GM19324 (cell line): ENCODE results near the gene ARF1.

Experiments
- ATAC-seq: cut with Tn5 transposase; IDR thresholded peaks from one replicate; pipeline ENCODE4 v1.9.1; 2021; ENCODE audit warnings: mild to moderate bottlenecking, moderate library complexity; ENCODE audit not compliant: unreplicated experiment, low FRiP score

Gene ARF1

GRCh38 chr1:228048659-228049298 lies 33.7 kb upstream of the ARF1 start:
- ATAC-seq, result no peak

GRCh38 chr1:228050571-228051231 lies 31.8 kb upstream of the ARF1 start:
- ATAC-seq, result no peak

DNA sequence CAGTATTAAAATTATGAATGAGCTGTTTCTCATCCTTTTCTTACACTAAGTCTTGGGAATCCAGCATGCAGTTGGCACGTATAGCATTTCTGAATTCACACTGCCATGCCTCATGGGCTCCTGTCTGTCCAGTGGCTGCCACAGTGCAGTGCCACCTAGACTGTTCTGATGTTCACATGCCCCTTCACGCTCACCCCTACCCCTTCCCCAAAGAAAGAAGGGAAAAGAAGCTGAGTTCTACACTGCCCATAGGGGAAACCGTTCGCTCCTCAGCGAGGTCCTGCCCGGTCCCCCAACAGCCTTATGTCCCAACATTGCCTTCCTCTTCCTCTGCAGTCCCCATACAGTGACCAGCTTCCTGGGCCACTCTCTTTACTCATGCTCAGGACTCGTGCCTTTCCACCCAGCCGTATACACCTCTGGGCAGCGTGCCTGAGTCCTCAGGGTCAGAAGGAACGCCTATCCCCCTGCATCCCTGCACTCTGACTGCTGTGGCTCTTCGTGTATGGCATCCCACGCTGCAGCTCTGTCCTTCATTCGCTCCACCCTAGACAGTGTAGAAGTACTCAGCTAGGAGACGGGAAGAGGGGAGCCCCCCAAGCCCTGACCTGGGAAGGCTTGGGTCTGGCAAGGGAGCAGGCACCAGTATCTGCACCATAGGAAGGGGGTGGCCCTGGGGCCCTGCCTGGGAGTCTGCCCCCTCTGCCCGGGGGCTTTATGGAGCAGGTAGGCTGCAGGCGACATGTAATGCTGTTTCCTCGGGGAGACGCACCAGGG lies 24.1 kb upstream of the ARF1 start:
- ATAC-seq, result no peak

DNA sequence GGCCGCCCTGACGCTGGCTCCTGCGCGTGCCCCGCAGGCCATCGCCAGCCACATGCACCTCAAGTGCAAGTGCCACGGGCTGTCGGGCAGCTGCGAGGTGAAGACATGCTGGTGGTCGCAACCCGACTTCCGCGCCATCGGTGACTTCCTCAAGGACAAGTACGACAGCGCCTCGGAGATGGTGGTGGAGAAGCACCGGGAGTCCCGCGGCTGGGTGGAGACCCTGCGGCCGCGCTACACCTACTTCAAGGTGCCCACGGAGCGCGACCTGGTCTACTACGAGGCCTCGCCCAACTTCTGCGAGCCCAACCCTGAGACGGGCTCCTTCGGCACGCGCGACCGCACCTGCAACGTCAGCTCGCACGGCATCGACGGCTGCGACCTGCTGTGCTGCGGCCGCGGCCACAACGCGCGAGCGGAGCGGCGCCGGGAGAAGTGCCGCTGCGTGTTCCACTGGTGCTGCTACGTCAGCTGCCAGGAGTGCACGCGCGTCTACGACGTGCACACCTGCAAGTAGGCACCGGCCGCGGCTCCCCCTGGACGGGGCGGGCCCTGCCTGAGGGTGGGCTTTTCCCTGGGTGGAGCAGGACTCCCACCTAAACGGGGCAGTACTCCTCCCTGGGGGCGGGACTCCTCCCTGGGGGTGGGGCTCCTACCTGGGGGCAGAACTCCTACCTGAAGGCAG lies 23.4 kb upstream of the ARF1 start:
- ATAC-seq, result no peak

DNA sequence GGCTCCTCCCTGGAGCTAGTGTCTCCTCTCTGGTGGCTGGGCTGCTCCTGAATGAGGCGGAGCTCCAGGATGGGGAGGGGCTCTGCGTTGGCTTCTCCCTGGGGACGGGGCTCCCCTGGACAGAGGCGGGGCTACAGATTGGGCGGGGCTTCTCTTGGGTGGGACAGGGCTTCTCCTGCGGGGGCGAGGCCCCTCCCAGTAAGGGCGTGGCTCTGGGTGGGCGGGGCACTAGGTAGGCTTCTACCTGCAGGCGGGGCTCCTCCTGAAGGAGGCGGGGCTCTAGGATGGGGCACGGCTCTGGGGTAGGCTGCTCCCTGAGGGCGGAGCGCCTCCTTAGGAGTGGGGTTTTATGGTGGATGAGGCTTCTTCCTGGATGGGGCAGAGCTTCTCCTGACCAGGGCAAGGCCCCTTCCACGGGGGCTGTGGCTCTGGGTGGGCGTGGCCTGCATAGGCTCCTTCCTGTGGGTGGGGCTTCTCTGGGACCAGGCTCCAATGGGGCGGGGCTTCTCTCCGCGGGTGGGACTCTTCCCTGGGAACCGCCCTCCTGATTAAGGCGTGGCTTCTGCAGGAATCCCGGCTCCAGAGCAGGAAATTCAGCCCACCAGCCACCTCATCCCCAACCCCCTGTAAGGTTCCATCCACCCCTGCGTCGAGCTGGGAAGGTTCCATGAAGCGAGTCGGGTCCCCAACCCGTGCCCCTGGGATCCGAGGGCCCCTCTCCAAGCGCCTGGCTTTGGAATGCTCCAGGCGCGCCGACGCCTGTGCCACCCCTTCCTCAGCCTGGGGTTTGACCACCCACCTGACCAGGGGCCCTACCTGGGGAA lies 22.7 kb upstream of the ARF1 start:
- no peak for ATAC-seq

GRCh38 chr1:228060458-228061190 lies 21.9 kb upstream of the ARF1 start:
- ATAC-seq, result no peak

DNA sequence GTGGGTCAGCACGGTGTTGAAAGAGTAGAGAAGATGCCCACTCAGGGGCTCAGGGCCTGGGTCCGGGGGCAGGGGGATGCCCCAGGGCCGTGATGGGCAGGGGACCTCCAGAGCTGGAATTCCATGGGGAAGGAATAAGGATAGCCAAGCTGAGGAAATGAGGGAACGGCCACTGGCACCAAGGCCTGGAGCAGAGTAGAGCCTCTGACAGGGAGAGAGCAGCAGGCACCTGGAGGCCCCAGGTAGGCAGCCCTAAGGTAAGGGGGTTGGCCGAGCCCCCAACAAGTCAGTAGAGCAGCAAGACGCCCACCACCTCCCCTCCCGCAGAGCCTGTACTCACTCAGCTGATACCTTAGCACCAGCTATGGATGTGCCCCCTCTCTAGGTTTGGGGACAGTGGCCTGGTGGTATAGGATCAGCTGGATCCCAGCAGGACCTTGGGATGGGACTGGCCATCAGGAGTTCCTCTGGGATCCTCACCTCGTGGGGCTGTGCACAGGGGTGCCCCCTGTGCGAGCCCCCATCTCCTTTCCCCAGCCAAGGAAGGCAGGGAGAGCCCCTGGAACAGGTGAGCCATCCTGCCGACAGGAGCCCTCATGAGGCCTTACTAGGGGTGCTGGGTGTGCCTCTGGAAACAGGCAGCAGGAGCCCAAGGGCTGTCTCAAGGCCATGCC lies 21.0 kb upstream of the ARF1 start:
- ATAC-seq, result no peak

- ATAC-seq, result no peak
Measured at GRCh38 chr1:228062085-228062791, 20.3 kb upstream of the ARF1 start.

DNA sequence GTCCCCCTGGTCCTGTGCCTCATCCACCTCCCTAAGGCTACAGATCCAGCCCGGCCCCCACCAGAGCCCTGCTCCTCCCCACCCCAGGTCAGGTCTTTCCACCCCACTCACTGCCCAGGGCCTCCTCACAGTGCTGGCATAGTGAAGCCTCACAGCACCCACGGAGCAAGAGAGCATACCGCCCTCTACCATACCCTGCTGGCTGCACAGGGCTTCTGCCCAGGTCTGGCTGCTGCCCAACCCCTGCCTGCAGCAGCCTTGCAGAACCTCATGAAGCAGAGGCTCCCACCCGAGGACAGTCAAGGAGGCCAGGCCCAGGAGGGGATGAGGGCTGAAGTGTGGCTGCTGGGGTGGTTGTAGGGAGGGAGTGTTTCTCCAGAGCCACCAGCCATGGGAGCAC lies 19.7 kb upstream of the ARF1 start:
- ATAC-seq, result no peak

GRCh38 chr1:228063251-228064191 lies 19.0 kb upstream of the ARF1 start:
- ATAC-seq, result no peak

DNA sequence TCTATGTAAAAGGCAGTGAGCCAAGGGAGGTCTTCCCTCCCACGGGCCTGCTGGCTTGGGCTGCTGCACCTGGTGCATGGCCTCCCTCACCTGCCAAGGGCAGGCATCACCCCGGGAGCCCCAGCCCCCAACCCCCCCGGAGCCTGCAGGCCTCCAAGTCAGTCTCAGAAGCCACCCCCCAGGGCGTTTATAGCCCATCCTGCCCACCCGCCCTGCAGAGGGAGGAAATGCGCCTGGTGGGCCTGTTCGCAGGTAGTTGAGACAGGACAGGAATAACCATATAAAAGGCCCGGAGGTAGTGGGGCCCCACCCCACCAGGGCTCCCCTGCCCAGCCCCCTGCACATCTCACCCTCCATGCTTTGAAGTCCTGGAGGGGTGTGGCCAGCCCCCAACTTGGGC lies 18.2 kb upstream of the ARF1 start:
- ATAC-seq, result no peak

DNA sequence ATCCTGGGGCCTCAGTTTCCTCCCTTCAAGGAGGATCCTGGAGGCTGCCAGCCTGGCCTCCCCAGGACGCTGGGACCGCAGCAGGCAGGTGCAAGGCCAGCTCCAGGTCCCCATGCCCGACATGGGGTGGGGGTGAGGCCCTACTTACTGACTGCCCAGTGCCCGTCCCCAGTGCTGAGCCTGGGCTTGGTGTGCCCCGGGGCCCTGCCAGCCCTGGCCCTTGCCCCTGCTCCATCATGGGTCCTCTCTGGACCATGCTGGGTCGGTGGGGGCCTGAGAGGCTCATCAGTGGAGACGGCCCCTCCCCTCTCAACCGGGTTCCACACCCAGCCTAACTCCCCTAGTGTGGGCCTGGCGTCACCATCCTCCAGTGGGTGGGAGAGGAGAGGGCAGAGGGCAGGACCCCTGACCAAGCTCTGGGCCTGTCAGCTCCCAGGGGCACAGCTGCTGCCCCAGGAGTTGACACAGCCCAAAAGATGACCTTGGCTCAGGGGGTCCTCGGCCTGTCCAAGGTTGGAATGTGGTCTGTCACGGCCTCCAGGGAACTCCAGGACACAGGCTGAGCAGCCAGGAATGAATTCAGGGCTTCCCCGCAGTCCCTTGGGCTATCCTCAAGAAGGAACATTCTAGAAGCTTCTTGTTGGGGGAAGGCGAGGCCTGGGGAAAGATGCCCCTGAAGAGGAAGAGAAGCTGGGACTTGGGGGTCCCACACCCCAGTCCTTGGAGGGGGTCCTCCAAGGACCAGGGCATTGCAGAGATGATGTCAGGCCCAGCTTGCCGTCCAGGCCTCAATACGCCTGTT lies 17.6 kb upstream of the ARF1 start:
- ATAC-seq, result no peak

- no peak for ATAC-seq
Measured at GRCh38 chr1:228065543-228066347, 16.8 kb upstream of the ARF1 start.

DNA sequence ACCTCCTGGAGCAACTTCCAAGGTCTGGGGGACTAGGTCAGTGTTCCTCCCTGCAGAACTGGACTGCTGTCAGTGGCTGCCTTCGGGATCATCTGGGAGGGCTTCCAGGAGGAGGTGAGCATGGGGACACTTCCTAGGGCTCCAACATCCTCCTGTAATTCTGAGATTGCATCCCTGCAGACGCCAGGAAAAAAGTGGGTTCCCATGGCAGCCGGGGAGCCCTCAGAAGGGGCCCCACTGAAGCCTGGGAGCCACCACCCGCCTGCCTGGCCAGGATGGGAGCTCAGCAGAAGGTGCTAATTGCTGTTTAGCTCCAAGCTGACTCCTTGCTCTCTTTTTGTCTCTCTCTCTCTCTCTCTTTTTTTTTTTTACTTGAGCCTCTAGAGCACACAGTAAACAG lies 16.1 kb upstream of the ARF1 start:
- ATAC-seq, result no peak

DNA sequence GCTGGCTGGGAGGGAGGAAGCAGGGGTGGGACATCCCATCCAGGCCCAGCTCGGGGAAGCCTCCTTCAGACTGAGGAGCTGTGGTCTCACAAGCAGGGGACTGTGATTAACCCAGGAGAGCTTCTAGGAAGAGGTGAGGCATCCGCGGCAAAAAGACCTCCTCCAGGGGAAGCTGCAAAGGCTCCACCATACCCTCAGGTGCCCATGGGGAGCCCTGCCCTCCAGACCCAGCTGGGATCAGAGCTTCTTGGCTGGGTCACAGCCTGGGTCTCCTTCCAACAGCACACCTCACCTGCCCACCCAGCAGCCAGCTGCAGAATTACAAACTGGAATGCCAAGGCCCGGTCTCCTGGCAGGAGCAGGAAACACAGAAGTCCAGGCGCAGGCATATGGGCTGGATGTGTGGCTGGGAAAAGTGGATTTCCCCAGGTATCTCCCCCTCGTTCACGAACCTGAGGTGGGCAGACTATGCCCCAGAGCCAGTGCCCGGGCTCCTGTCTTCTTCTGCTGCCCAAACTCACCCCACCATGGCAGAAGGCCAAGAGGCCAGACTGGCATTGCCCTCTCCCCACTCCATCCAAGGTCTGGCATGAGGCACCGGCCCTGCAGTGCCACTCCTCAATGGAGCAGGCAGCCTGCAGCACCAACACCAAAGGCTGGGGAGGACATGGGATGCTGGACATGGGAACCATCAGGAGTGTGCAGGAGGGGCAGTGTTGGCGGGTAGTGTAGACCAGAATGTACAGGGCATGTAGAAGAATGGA lies 15.4 kb upstream of the ARF1 start:
- ATAC-seq, result no peak
